HUES48 (cell line): ENCODE results near the gene DYNLT1.
"Not testable (repeated sequence)": the region's sequence is repeated elsewhere in the genome, so short reads cannot be mapped to it uniquely, and the experiment has no call there.

Experiments used
- H3K27ac ChIP-seq: one replicate; pipeline ENCODE4 v1.7.0; 2013; ENCODE audit warnings: low read depth, low read length, inconsistent platforms
- H3K27me3 ChIP-seq: 2 replicates; pipeline ENCODE4 v1.6.1; 2013; ENCODE audit warnings: mild to moderate bottlenecking, low read length; ENCODE audit not compliant: control insufficient read depth, insufficient read depth
- H3K36me3 ChIP-seq: 2 replicates; pipeline ENCODE4 v1.6.1; 2013; ENCODE audit warnings: low read length; ENCODE audit not compliant: control insufficient read depth, insufficient read depth
- H3K4me1 ChIP-seq: 2 replicates; pipeline ENCODE4 v1.6.1; 2013; ENCODE audit warnings: mild to moderate bottlenecking, low read length; ENCODE audit not compliant: control insufficient read depth, insufficient read depth
- H3K4me3 ChIP-seq: 2 replicates; pipeline ENCODE4 v1.5.1; 2013; ENCODE audit warnings: mild to moderate bottlenecking, low read depth, low read length
- H3K9ac ChIP-seq: 2 replicates; pipeline ENCODE4 v1.6.1; 2013; ENCODE audit warnings: mild to moderate bottlenecking, low read depth, low read length, moderate library complexity
- H3K9me3 ChIP-seq: 2 replicates; pipeline ENCODE4 v1.6.1; 2013; ENCODE audit warnings: low read length; ENCODE audit not compliant: control insufficient read depth, insufficient read depth

The DYNLT1 gene

DNA sequence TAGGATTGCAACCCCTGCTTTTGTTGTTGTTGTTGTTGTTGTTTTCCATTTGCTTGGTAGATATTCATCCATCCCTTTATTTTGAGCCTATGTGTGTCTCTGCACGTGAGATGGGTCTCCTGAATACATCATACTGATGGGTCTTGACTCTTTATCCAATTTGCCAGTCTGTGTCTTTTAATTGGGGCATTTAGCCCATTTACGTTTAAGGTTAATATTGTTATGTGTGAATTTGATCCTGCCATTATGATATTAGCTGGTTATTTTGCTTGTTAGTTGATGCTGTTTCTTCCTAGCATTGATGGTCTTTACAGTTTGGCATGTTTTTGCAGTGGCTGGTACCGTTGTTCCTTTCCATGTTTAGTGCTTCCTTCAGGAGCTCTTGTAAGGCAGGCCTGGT, 26.3 kb downstream of the DYNLT1 start:
- not testable (repeated sequence) for H3K27me3 ChIP-seq, H3K9me3 ChIP-seq, H3K9ac ChIP-seq, H3K4me3 ChIP-seq, H3K27ac ChIP-seq, H3K4me1 ChIP-seq
- H3K36me3 ChIP-seq, result peaks cover 37% of the 10 kb centered on the region

DNA sequence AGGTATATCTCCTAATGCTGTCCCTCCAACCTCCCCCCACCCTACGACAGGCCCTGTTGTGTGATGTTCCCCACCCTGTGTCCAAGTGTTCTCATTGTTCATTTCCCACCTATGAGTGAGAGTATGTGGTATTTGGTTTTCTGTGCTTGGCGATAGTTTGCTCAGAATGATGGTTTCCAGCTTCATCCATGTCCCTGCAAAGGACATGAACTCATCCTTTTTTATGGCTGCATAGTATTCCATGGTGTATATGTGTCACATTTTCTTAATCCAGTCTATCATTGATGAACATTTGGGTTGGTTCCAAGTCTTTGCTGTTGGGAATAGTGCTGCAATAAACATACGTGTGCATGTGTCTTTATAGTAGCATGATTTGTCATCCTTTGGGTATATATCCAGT, 29.9 kb downstream of the DYNLT1 start:
- H3K9me3 ChIP-seq, H3K27me3 ChIP-seq, H3K27ac ChIP-seq, H3K9ac ChIP-seq, H3K4me3 ChIP-seq: not testable (repeated sequence)
- peaks cover 33% of the 10 kb centered on the region for H3K36me3 ChIP-seq
- peaks cover 18% of the 10 kb centered on the region for H3K4me1 ChIP-seq

DNA sequence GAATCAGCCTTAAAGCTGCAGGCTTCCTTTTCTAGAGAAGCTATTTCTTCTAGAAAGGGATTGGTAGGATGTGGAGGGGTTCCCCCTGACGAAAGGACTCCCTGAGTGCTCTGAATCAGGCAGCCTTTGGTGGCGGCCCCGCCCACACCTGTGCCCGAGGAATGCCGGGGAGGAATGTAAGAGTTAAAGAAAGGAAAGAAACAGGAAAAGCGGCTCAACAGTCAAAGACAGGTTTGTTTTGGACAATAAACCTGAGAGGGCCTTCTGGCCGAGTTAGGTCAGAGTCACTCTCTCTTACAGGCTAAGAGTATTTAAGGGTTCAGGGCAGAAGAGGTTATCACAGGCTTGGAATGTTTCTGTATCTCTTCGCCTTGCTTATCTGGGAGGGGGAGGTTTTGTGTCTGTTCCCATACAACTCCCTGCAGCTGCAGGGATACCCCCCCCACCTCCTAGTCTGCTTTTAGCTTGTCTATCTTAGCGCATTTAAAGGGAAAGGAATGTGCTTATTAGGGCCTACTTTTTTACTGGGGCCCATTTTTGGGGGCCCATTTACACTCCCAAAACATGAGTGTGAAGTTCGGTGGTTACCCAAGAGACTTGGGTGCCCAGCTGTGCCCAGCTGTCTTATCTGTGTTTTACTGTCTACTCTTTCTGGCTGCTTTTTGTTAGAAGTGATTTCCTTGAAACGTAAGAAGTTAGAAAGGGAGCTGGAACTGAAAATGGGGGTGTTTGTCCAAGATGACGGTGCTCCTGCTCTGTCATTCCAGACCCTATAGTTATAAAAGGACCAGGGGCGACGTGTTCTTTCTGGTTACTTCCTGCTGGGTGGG, 32.8 kb downstream of the DYNLT1 start:
- no peak overlapping the region; the same call in 1 of the 2 replicates for H3K4me3 ChIP-seq

DNA sequence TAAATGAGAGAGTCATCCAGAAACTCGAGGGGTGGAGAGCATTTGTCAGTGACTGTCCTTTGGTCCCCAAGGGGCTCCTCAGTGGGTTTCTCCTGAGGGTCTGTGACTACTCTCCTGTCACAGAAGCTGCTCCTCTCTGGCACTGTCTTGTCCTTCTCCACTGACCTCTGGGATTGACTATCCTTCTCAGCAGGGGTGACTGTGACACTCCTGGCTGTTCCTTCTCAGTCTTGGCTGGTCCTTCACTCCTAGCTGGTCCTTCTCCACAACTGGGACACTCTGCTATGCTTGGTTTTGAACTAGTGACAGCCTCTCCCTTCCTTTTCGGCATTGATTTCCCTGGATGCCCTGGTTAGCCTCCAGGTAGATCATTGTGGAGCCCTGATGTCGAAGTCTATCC, 33.5 kb downstream of the DYNLT1 start:
- peaks cover 18% of the 10 kb centered on the region for H3K4me1 ChIP-seq
- H3K9ac ChIP-seq, result no peak overlapping the region
- H3K36me3 ChIP-seq, result peaks cover 65% of the 10 kb centered on the region
- H3K27me3 ChIP-seq, result no peaks in the 10 kb centered on the region
- H3K9me3 ChIP-seq, result no peaks in the 10 kb centered on the region
- no peak overlapping the region for H3K4me3 ChIP-seq
- peak overlapping the region; percentile 91 for H3K27ac ChIP-seq

More for the DNA sequence above, 32.8 kb downstream of the DYNLT1 start:
- Histone ChIP-seq H3K9ac (peak overlapping the region; percentile 14; the same call in 1 of the 2 replicates), H3K36me3 (peaks cover 58% of the 10 kb centered on the region), H3K4me1 (peaks cover 18% of the 10 kb centered on the region), H3K27ac (peak overlapping the region; percentile 91), H3K9me3 (no peaks in the 10 kb centered on the region), H3K27me3 (no peaks in the 10 kb centered on the region)

DNA sequence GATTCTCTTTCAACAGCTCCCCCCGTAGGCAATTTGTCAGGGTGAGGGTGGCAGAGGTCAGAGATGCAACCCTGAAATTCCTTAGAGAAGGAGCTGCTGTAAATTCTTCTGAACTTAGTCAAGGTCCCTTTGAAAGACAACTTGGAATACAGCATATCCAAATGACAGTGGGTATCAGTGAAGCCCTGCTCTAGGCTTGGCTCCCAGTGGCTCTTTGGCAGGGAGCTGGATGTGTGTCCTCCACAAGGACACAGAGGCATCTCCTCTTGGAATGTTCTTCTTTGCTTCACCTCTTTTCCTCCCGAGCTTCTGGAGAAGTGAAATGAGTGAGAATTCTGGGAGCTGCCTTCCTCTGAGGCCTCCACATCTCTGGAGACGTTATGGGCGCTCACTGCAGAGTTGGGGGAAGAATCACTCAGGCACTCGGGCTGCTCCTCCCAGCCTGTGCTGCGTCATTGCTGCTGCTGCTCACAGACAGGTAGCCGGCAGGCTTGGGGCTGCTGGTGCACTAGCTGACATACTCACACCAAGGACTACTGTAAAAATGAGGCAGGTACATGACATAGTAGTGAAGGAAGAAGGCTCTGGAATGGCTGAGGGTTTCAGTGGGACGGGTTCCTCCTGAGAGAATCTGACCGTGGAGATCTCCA, 34.1 kb downstream of the DYNLT1 start:
- peaks cover 71% of the 10 kb centered on the region for H3K36me3 ChIP-seq
- no peaks in the 10 kb centered on the region for H3K9me3 ChIP-seq
- H3K27me3 ChIP-seq, result no peaks in the 10 kb centered on the region
- H3K4me1 ChIP-seq, result peaks cover 18% of the 10 kb centered on the region
- H3K9ac ChIP-seq, result no peak overlapping the region
- H3K4me3 ChIP-seq, result no peak overlapping the region
- no peak overlapping the region for H3K27ac ChIP-seq

DNA sequence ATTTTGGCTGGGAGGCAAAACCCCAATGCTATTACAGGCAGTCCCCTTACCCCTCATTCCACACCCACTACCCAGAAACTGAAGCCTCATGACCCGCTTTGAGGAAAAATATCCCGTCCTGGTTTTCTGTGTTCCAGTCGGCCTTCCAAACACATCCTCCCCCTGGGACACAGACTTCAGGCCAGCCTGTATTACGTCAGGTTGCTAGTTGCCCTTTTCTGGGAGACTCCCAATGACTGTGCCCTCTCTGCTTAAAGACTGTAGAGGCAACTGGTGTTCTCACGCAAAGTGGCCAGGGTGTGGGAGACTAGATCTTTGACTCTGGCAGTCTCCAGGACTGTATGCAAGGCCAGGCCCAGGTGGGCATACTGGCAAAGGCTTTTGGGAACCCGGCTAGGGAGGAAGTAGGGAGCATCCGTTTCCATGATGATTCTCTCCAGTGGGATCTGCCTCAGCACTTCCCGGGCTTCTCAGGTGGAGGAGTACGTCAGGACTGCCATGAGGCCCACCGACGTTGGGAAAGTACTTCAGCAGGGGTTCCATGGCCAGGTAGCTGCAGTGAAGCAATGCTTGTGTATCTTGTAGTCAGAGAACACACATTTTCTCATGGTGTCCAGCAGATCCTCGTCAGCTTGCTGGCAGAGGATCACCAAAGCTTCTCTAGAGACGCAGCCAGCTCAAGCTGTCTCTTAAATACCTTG, 34.9 kb downstream of the DYNLT1 start:
- H3K4me3 ChIP-seq, result no peak overlapping the region
- no peaks in the 10 kb centered on the region for H3K9me3 ChIP-seq
- H3K4me1 ChIP-seq, result peaks cover 18% of the 10 kb centered on the region
- H3K27me3 ChIP-seq, result no peaks in the 10 kb centered on the region
- H3K36me3 ChIP-seq, result peaks cover 75% of the 10 kb centered on the region
- H3K9ac ChIP-seq, result no peak overlapping the region
- H3K27ac ChIP-seq, result no peak overlapping the region

DNA sequence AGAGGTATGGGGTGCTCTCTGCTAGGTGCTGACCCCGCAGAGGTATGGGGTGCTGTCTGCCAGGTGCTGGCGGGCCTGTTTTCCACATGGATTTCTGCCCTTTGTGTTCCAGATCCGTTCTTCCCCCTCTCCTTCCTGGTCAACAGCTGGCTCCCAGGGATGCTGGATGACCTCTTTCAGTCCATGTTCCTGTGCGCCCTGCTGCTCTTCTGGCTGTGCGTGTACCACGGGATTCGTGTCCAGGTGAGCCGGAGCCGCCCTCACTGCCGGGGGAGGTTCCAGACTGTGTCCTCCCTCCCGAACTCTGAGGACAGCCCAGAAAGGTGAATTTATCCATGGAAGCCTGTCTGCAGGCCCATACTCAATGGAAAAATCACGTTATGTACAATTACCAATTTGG, 36.3 kb downstream of the DYNLT1 start:
- Histone ChIP-seq H3K27ac (no peak overlapping the region), H3K4me3 (no peak overlapping the region), H3K27me3 (no peaks in the 10 kb centered on the region), H3K4me1 (peaks cover 18% of the 10 kb centered on the region), H3K9ac (no peak overlapping the region), H3K36me3 (peaks cover 77% of the 10 kb centered on the region), H3K9me3 (no peaks in the 10 kb centered on the region)

DNA sequence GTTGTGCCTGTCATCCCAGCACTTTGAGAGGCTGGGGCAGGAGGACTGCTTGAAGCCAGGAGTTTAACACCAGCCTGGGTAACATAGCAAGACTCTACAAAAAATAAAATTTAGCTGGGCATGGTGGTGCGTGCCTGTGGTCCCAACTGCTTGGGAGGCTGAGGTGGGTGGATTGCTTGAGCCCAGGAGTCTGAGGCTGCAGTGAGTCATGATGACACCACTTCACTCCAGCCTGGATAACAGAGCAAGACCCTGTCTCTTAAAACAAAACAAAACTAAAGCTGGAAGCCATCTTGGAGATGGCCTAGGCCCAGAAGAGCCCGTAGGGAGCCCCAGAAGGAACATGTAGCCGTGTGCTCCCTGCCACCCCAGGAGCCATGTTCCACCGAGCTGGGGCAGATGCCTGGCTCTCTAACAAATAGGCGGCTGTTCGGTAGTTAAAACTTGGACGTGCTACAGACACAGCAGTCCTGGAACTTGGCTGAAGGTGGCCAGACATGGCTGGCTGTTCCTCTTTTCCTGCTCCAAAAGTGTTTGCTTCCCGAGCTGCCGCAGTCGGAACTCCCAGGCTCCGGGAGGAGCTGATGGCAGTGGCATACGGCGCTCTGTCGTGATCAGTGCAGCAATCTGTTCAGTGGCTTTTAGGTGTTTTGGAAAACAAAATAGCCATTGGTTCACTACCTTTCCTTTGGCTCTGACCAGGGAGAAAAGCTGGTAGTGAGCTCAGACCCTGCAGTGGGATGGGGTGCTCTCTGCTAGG, 37.0 kb downstream of the DYNLT1 start:
- Histone ChIP-seq H3K4me1 (peaks cover 17% of the 10 kb centered on the region), H3K36me3 (peaks cover 75% of the 10 kb centered on the region), H3K4me3 (no peak overlapping the region), H3K9me3 (no peaks in the 10 kb centered on the region), H3K27me3 (no peaks in the 10 kb centered on the region), H3K27ac (no peak overlapping the region), H3K9ac (no peak overlapping the region)

DNA sequence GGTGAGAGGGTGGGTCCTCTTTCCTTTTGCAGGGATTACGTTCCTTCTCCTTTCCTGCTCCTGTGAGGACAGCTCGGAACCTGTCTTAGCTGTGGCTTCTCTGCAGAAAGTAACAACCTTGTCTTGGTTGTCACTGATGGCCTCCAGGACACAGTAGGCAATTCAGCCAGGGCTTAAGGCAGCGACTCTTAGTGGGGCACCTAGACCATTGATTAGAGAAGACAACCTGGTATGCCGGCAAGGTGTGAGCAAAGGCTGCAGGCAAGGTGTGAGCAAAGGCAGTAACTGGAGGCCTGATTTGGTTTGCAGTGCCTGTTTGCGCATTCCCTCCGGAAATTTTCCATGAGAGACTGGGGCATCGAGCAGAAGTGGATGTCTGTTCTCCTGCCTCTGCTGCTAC, 37.6 kb downstream of the DYNLT1 start:
- Histone ChIP-seq H3K9ac (no peak overlapping the region), H3K4me1 (peaks cover 10% of the 10 kb centered on the region), H3K9me3 (no peaks in the 10 kb centered on the region), H3K36me3 (peaks cover 76% of the 10 kb centered on the region), H3K4me3 (no peak overlapping the region), H3K27ac (no peak overlapping the region), H3K27me3 (no peaks in the 10 kb centered on the region)

DNA sequence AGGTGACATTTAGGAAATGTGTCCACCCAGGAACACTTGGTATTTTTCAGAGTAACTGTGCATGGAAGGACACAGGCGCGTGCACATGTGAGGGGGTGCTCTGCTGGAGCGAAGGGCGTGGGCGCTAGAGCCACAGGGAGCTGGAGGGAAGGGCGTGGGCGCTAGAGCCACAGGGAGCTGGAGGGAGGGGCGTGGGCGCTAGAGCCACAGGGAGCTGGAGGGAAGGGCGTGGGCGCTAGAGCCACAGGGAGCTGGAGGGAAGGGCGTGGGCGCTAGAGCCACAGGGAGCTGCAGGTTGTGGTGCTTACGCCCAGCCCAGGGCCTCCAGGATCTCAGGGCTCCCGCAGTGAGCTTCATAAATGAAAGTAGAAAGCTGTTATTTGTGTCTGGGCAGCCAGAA, 38.5 kb downstream of the DYNLT1 start:
- H3K36me3 ChIP-seq, result peaks cover 77% of the 10 kb centered on the region
- not testable (repeated sequence) for H3K4me3 ChIP-seq, H3K9ac ChIP-seq, H3K27ac ChIP-seq, H3K27me3 ChIP-seq, H3K9me3 ChIP-seq, H3K4me1 ChIP-seq
